ENCODE data around the gene CTXND1.
"Not testable (repeated sequence)": the region's sequence is repeated elsewhere in the genome, so short reads cannot be mapped to it uniquely, and the experiment has no call there.

Gene CTXND1

DNA sequence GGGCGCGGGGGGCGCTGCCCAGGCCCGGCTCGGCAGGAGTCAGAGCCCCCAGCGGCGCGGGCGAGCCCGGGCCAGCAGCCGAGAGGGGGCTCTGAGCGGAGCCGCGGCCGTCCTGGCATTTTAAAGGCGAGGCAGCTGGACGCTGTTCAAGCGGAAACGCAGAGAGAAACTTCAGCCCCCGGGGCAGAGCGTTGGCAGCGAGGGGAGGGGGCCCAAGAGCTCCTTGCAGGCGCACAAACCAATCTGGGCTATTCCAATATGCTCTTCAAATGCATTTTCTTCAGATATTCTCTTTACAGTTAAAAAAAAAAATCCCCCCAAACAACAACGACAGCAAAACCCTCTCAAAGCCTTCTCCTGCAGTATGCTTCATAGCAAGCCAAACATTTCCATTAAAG lies at the start of gene CTXND1:
Gene CTXND1, minus strand, starts transcription at position 93 of the 398 bp plus-strand sequence. CDS start 50,264 bp downstream, outside the sequence.
- in situ Hi-C loops (cut with HindIII; ENCODE audit: low sequenced_read_pairs), result no loop called here

DNA sequence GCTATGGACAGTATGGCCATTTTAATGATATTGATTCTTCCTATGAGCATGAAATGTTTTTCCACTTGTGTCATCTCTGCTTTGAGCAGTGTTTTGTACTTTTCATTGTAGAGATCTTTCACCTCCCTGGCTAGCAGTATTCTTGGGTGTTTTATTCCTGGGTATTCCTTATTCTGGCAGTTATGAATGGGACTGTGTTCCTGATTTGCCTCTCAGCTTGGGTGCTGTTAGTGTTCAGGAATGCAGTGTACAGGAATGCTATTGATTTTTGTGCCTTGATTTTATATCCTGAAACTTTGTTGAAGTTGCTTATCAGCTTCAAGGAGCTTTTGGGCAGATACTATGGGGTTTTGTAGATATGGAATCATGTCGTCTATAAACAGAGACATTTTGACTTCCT lies 49.5 kb upstream of the CTXND1 start:
- in situ Hi-C loops (cut with HindIII; ENCODE audit: low sequenced_read_pairs), result no loop called here

DNA sequence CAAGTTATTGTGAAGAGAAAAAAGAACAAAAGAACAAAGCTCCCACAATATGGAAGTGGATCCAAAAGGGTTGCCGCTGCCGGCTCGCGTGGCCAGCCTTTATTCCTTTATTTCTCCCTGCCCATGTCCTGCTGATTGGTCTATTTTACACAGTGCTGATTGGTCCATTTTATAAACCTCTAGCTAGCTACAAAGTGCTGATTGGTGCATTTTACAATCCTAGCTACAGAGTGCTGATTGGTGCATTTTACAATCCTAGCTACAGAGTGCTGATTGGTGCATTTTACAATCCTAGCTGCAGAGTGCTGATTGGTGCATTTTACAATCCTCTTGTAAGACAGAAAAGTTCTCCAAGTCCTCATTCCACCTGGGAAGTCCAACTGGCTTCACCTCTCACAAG lies 43.8 kb upstream of the CTXND1 start:
- in situ Hi-C loops (cut with HindIII; ENCODE audit: low sequenced_read_pairs), result not testable (repeated sequence)

DNA sequence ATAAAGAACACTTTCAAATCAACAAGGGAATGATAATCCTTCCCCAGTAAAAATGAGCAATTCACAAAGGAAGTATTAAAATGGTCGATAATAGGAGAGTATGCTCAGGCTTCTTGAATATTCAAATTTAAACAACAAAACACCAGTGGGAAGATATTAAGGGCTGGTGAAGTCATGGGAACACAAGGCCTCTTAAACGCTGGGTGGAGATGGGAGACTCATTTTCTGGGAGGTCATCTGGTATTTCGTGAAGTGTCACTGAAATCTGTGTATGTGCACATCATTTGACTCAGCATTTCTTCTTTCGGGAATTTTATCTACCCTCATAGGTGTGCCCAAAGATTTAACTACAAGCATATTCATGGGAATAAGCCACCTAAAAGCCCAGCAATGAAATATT lies 40.1 kb upstream of the CTXND1 start:
- in situ Hi-C loops (cut with HindIII; ENCODE audit: low sequenced_read_pairs), result no loop called here

GRCh38 chr15:80290891-80291290 lies 38.9 kb upstream of the CTXND1 start:
- in situ Hi-C loops (cut with HindIII; ENCODE audit: low sequenced_read_pairs), result not testable (repeated sequence)

DNA sequence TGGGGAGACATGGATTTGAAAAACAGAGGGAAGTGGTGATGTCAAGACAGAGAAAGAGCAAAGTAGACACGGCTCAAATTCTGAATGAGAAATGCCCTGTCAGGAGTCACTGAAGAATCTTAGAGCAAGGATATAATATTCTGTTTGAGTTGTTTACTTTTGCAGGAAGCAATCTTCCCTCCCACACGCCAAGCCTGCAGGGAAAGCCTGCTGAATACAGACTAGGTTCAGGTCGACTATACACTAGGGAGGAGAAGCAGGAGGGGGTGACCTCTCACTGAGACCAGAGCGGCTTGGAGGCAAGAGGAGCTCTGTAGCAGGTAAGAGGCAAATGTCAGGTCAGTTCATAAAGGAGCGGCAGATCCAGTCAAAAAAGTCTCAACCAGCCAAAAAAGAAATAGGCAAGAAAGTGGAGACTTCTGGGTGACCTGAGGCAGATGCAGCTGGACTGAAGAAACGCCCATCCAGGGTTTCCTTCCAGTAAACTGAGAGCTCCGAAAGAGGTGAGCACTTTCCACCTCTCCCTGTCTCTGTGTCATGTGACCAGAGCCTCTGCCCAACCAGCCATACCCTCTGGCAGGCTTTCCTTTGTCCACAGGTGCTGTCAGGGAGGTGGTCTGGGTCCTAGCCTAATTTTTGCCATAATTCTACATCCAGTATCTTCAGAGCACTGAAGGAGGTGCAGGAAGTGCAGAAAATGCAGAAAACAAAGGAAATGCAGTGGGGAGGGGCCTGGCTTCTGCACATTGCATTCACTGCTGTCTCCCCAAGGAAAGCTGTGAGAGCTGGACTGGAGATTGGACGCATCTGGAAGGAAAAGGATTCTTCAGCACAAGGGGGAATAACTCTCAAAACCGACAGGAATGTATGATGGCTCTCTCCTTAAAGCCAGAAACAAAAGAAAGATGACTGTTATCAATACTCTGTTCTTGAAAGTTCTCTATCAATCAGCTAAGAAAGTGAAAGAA lies 37.8 kb upstream of the CTXND1 start:
- in situ Hi-C loops (cut with HindIII; ENCODE audit: low sequenced_read_pairs), result no loop called here

GRCh38 chr15:80288131-80288530 lies 36.1 kb upstream of the CTXND1 start:
- in situ Hi-C loops (cut with HindIII; ENCODE audit: low sequenced_read_pairs), result no loop called here

- in situ Hi-C loops (cut with HindIII; ENCODE audit: low sequenced_read_pairs), result no loop called here
Observed at GRCh38 chr15:80286055-80286454, 34.0 kb upstream of the CTXND1 start.

DNA sequence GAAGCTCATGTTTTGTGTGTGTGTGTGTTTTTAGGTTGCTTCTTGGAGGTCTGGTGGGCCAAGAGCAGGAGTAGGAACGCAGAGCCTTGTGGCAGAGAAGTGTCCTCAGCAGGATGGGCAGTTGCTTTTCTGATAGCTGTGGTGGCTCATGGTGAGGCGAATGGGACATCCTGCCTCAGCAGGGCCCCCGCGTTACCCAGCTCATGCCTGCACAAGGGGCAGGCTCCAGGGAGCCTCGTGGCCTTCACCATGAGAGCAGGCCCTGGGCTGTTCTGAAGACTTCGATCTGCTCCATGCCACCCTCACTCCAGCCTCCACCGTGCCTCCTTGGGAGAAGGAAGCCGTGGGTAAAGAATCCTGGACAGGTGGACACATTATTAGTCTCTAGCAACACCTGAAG lies 33.4 kb upstream of the CTXND1 start:
- in situ Hi-C loops (cut with HindIII; ENCODE audit: low sequenced_read_pairs), result no loop called here

DNA sequence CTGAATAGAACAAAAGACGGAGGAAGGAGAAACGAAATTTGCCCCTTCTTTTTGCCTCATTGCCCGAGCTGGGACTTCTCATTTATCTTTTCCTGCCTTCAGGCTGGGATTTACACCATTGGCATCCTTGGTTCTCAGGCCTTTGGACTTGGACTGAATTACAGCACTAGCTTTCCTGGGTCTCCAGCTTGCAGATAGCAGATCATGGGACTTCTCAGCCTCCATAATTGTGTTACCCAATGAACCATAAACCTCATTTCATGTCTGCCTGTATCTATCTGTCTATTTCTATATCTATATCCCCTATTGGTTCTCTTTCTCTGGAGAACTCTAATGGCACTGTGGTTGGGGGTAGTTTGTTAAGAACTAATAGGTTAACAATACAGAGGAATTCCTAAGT lies 31.5 kb upstream of the CTXND1 start:
- in situ Hi-C loops (cut with HindIII; ENCODE audit: low sequenced_read_pairs), result no loop called here

- in situ Hi-C loops (cut with HindIII; ENCODE audit: low sequenced_read_pairs), result no loop called here
Observed at GRCh38 chr15:80277147-80277546, 25.1 kb upstream of the CTXND1 start.

- in situ Hi-C loops (cut with HindIII; ENCODE audit: low sequenced_read_pairs), result no loop called here
Observed at GRCh38 chr15:80275961-80276360, 23.9 kb upstream of the CTXND1 start.

GRCh38 chr15:80274996-80275395 lies 23.0 kb upstream of the CTXND1 start:
- in situ Hi-C loops (cut with HindIII; ENCODE audit: low sequenced_read_pairs), result no loop called here

GRCh38 chr15:80274554-80274953 lies 22.5 kb upstream of the CTXND1 start:
- in situ Hi-C loops (cut with HindIII; ENCODE audit: low sequenced_read_pairs), result no loop called here

GRCh38 chr15:80272987-80273386 lies 21.0 kb upstream of the CTXND1 start:
- in situ Hi-C loops (cut with HindIII; ENCODE audit: low sequenced_read_pairs), result no loop called here

DNA sequence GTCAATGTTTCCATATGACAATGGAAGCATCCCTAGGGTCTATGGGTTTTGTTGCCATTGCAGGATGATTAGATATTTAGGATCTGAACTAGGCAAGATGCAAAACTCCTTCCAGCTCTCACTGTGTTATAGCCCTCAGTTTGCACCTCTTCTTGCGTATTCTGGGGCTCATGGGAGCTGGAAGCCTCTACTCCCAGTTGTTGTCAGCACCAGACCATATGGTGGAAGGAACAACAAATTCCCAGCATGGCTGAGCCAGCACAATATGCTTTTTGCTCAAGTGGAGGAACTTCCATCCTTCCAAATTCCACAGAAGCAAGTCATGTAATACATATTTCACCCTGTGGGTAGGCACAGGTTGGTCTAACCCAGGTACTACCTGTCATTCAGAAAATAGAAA lies 18.5 kb upstream of the CTXND1 start:
- in situ Hi-C loops (cut with HindIII; ENCODE audit: low sequenced_read_pairs), result no loop called here

DNA sequence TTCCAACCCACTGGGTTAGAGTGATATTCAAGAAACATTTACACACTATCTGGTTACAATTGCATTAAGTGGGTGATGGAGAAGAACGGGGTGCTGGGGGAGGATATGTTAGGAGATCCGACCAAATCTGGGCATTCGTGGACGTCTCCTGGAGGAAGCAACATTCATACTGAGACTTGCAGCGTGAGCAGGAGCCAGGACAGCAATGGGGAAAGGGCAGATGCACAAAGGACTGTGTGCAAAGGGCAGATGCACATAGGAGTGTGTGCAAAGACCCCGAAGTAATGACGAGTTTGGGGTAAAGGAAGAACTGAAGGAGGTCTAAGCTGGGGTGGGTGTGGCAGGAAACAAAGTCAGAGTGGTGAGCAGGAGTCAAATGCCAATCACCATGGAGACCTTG lies 16.1 kb upstream of the CTXND1 start:
- in situ Hi-C loops (cut with HindIII; ENCODE audit: low sequenced_read_pairs), result no loop called here

GRCh38 chr15:80267658-80268057 lies 15.6 kb upstream of the CTXND1 start:
- in situ Hi-C loops (cut with HindIII; ENCODE audit: low sequenced_read_pairs), result no loop called here

- in situ Hi-C loops (cut with HindIII; ENCODE audit: low sequenced_read_pairs), result no loop called here
Observed at GRCh38 chr15:80266745-80267144, 14.7 kb upstream of the CTXND1 start.

DNA sequence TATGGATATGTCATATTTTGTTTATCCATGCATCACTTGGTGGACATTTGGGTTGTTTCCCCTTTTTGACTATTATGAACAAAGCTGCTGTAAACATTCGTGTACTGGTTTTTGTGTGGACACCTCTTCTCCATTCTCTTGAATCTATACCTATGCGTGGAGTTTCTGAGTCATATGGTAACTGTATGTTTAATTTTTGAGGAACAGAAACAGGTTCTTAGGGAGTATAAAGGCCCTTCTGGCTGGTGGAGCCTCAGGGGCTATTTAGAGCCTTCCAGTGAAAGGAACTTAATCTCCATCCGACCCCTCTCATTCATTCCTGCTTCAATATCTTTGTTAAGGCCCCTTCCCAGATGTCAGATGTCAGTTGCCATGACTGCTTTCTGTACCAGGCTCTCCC lies 14.1 kb upstream of the CTXND1 start:
- in situ Hi-C loops (cut with HindIII; ENCODE audit: low sequenced_read_pairs), result no loop called here

GRCh38 chr15:80265021-80265420 lies 13.0 kb upstream of the CTXND1 start:
- in situ Hi-C loops (cut with HindIII; ENCODE audit: low sequenced_read_pairs), result no loop called here

GRCh38 chr15:80264031-80264430 lies 12.0 kb upstream of the CTXND1 start:
- in situ Hi-C loops (cut with HindIII; ENCODE audit: low sequenced_read_pairs), result no loop called here

DNA sequence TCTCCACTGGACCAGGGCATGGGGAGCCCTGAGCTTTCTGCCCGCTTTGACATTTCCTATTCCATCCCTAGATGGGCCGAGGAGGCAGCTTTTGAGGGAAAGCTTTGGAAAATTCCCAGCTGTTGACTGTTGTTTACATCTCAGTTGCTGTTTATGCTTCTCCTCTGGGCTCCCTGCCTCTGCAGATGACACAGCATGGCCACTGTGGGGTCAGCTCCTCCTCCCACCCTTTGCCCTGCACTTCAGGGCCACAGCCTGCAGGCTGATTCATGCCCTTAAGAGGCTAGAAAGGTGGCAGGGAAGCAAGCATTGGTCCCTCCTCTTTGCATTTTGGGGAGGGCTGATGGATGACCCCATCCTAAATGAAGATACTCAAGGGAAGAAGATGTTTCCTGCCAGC lies 8.5 kb upstream of the CTXND1 start:
- in situ Hi-C loops (cut with HindIII; ENCODE audit: low sequenced_read_pairs), result no loop called here
